GM21786 (cell line): Measurements from ENCODE around the gene SMAD3.
A peak's percentile ranks its signal among the peaks of the same experiment; 100 is the strongest.

Experiments used
- ATAC-seq: cut with Tn5 transposase; IDR thresholded peaks from one replicate; pipeline ENCODE4 v1.9.1; 2021; ENCODE audit not compliant: unreplicated experiment

The SMAD3 gene

DNA sequence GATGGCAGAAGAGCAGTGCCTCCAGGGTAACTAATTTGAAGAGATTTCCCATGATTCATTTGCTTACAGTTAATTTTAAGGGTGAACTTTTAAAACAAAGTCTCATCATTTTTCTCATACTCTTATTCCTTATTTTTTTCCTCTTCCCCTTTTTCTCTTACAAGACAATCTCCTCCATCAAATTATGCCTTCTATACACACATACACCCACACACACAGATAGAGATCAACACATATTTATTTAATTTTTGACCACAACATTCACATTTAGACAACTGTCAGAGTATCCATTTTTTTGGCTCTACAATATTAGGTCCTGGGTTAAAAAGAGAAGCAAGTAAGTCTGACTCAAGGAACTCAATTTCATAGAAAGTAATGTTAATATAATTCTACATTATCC, 151.5 kb downstream of the SMAD3 start:
- no peak for ATAC-seq

DNA sequence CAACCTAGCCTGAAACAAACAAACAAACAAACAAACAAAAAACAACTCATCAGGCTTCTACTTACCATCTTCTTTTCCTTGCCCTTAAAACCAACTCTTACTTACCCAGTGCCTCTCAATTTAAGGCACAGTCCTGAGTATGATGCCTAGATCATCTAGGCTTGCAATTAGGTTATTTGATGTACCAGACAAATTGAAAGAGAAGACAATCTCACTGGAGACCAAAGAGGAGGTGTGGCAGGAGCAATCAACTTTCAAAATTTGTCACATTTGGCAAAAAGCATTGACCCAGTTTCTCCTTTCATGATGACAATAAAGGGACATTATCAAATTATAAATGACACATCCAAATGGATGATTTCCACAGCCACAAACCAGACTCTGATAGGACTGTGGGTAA, 153.0 kb downstream of the SMAD3 start:
- no peak for ATAC-seq

DNA sequence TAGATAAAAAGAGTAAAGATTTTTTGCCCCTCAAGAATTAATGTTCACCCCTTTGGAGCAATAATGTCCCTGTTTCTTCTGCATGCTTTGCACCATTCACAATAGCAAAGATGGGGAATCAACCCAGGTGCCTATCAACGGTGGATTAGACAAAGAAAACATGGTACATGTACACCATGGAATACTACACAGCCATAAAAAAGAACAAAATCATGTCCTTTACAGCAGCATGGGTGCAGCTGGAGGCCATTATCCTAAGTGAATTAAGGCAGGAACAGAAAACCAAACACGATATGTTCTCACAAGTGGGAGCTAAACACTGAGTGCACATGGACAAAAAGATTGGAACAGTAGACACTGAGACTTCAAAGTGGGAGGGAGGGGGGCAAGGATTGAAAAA, 153.9 kb downstream of the SMAD3 start:
- no peak for ATAC-seq

DNA sequence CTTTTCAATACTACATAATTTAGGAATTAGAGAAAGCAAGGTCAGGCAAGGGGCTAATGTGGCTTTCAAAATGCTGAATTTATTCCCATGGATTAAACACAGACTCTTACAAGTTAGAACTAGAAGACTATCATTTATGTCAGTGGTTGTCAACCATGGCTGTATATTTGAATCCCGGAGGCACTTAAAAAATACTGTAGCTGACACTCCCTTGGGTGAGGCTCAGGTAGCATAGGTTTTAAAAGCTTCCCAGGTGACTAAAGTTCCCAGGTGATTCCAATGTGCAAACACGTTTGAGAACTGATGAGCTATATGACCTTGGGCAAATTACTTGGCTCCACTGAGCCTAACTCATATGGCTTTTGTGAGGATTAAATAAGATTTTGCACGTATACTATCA, 159.5 kb downstream of the SMAD3 start:
- ATAC-seq, result no peak

DNA sequence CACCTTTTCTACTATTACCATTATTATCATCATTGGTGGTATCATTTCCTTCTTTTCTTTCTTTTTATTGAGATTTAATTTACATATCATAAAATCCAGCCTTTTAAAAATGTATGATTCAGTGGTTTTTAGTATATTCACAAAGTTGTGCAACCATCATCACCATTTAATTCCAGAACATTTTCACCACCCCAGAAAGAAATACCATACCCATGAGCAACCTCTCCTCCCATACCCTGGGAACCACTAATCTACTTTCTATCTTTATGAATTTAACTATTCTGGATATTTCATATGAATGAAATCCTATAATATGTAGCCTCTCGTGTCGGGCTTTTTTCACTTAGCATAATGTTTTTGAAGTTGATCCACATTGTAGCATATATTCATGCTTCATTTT, 159.9 kb downstream of the SMAD3 start:
- ATAC-seq, result no peak

DNA sequence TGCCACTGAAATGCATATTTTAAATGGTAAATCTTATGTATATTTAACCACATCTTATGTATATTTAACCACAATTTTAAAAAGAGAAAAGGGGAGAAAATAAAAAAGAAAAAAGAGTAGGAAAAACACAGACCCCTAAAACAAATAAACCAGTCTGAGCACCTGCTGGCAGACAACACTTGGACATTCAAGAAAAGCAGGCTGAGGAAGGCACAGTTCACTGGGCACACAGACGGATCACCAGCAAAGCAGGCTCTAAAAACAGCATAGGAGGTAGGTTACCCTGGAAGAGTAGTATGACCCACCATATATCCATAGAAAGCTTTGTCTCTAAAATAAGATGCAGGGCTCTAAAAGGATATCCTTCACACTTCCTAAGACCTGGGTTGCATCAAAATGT, 162.0 kb downstream of the SMAD3 start:
- no peak for ATAC-seq

DNA sequence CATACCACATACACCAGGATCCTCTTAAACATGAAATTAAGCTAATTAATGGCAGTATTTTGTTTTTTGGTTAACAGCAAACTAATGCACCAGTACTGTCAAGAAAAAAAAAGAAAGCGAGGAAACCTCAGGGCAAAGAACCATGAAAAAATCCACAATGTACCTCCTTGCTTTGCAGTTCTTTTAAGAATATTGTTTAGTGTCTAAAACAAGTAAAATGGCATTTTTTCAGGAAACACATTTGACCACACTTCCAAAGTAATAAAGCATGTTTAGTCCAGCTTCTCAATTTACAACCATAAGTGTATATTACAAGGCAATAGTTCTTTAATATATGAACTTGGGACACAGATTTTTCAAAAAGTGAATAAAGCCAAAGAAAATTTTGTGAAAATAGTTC, 162.4 kb downstream of the SMAD3 start:
- ATAC-seq, result no peak

DNA sequence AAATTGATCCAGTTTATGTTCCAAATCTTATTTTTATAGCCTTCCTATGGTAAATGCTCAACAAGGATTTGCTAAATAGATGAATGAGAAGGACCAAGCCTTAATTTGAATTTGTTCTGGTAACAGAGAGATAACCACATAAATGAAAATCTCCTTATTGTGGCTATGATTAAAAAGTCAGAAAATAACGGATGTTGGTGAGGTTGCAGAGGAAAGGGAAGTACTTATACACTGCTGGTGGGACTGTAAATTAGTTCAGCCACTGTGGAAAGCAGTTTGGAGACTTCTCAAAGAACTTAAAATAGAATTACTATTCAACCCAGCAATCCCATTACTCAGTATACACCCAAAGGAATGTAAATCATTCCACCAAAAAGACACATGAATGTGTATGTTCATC, 162.9 kb downstream of the SMAD3 start:
- no peak for ATAC-seq

DNA sequence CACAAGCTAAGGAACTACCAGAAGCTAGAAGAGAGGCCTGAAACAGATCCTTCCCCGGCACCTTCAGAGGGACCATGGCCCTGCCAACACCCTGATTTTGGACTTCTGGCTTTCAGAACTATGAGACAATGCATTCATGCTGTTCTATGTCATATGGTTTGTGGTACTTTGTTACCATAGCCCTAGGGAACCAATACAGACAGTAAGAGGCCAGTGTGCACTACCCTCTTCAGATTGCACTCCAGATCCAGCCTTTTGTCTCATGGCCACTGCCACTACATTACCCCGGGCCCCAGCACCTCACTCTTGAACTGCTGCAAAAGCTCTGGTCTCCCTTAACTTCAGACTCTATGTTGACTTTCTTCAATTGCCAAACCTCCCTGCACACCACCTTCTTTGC, 165.1 kb downstream of the SMAD3 start:
- no peak for ATAC-seq

DNA sequence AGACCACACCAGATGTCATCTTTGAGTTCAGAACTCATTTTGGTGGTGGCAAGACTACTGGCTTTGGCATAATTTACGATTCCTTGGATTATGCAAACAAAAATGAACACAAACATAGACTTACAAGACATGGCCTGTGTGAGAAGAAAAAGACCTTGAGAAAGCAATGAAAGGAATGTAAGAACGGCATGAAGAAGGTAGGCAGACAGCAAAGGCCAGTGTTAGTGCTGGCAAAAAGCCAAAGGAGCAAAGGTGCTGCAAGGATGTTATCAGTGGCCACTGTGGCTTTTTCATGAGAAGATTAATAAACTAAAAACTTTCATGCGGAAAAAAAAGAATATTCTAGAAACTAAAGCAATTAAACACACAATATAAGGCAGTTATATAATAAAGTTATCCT, 167.2 kb downstream of the SMAD3 start:
- no peak for ATAC-seq

DNA sequence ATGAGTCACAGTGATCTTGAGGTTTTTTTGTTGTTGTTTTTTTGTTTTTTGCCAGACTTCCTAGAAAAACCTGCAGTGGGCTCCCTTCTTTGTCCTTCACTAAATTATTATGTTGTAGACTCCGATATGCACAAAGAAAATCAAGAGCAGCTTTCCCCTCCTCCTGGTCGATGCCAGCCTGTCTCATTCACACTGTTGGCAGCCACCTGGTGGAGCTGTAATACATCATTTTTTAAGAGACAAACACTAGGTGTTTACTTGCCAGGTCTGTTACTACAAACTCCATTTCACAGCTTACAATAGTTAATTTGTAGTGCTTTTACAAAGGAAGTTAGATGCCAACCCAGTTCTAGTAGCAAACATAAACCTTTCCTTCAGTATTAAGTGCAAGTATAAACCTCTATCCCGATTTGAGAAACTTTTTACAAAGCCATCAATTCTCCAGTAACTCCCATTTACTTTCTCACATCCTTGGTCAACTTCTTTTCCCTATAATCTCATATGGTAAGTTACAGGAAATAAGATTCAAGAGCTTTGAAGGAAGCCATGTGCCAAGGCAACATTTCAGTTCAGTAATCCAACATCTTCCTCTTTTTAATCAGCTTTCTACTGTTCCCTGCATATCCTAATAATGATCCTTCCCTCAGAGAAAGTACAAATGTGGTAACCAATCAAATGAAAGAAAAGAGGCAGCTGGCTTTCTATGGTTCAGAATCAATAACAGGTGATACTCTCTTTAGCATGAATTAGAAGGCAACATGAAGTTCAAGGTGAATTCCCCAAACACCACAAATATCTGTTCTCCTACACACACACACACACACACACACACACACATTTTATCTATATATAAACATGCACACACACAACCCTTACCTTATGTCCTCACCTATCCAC, 175.1 kb downstream of the SMAD3 start:
- no peak for ATAC-seq

DNA sequence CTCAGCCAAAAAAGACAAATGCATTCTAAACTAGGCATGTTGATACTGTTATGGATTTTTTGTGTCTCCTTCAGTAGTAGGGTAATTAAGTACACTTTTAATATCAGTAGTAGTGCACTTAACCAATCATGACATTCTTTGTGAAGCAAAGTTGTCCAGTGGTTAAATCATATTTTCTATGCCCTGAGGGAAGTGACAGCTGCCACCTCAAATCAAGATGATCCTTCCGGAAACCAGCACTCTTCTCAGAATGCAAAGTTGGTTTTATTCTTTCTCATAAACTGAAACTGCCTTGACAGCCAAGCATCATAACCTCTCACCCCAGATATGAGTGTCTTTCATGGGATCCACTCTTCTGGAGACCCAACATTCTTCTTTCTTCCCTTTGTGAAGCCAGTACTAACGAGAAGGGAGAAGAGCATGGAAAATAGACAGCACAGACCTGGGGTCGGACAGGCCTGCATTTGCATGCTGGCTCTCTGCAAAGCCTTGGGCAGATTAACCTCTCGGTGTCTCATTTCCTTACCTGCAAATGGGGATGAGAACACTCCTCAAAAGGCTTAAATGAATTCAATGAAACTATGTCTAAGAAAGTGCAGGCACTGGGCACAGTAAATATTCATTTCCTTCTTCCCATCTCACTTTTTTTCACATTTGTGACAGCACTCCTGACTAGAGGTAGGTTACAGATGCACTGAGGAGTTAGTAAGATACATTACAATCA, 175.9 kb downstream of the SMAD3 start:
- ATAC-seq, result peak; percentile 77

DNA sequence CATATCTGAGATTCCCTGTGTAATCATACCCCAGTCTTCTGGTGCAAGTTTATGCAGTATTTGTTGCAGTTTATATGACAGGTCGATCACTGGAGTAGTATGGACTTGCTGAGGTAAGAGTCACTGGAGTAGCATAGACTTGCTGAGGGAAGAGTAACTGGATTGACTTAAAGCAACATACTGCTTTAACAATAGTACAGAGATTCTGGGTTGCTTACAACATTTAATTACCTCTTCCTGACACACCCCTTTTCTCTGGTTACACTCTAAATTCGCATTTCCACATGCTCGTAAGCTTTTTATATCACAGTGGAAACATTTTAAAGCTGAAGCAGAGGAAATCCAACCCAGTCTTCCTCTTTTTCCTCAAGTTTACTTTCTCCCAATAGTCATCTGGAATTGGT, 177.3 kb downstream of the SMAD3 start:
- no peak for ATAC-seq
